HG02759 (cell line): ENCODE results near the gene CNTF.

Experiments
- ATAC-seq: cut with Tn5 transposase; IDR thresholded peaks from one replicate; pipeline ENCODE4 v1.9.1; 2021; ENCODE audit warnings: mild to moderate bottlenecking, moderate library complexity; ENCODE audit not compliant: unreplicated experiment

The CNTF gene

DNA sequence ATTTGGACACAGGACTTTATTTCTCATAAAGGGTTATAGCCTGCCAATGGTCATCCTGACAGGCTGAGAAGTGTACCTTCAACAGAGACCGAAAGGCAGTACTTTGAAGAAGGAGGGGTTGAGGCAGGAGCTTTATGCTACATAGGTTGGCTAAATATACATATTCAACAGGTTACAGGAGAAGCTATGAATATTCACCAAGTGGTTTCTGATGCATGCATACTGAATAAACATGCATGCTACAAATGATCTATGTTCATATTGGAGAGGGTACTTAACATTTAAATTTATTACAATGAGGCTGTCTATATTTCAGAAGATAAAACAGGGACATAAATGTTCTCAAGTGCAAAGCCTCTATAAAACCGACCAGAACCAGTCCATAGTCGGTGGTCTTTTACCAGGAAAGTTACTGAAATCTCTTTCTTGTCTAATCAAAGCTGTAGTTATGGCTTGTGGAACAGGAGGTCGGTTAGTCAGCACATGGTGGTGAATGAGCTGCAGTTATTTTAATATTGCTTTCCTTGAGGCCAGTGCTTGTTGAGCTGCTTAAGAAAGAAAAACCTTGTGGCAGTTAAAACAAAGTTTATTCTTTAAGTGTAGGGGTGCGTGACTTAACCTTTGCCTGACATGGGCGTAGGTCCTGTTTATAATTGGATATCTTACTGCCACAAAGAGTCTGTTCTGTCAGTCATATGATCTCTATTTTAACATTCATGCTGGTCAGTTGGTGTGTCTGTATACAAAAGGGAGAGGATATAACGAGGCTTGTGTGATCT lies 19.5 kb downstream of the CNTF start:
- no peak for ATAC-seq

DNA sequence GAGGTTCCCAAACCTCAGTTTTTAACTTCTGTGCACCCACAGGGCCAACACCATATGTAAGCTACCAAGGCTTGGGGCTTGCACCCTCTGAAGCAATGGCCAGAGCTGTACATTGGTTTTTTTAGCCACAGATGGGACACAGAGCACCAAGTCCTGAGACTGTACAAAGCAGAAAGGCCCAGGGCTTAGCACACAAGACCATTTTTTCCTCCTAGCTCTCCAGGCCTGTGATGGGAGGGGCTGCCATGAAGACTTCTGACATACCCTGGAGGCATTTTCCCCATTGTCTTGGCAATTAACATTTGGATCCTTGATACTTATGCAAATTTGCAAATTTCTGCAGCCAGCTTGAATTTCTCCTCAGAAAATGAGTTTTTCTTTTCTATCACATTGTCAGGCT lies 23.4 kb downstream of the CNTF start:
- no peak for ATAC-seq

GRCh38 chr11:58647141-58647699 lies 24.8 kb downstream of the CNTF start:
- peak; percentile 90 for ATAC-seq

DNA sequence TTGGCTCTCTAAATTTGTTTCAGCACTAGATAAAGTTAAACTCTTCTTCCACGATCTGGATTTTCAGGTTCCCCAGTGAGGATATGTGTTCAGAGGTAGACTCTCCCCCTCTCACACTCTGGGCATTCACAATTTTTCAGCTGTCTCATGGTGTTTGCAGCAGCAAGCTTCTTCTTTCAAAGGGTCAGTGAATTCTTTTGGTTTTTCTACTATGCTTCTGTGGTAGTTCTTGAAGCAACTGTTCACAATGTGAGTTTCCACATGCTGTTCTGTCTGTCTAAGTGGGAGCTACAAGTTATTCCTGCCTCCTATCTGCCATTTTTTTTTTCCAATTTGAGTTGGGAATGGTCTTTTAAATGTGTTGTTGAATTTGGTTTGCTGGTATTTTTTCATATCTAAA lies 25.4 kb downstream of the CNTF start:
- ATAC-seq: no peak

DNA sequence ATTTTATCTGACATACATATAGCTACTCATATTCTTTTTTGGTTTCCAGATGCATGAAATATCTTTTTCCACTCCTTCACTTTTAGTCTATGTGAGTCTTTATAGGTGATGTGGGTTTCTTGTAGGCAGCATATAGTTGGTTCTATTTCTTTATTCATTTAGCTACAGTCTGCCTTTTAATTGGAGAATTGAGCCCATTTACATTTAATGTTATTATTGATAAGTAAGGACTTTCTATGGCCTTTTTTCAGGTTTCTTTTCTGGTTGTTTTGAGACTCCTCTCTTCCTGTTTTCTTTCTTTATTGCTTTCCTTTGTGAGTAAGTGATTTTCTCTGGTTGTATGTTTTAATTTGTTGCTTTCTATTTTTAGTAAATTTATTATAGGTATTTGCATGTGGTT lies 27.2 kb downstream of the CNTF start:
- ATAC-seq: no peak

GRCh38 chr11:58650496-58650895 lies 28.0 kb downstream of the CNTF start:
- no peak for ATAC-seq

GRCh38 chr11:58652726-58653280 lies 30.3 kb downstream of the CNTF start:
- no peak for ATAC-seq

DNA sequence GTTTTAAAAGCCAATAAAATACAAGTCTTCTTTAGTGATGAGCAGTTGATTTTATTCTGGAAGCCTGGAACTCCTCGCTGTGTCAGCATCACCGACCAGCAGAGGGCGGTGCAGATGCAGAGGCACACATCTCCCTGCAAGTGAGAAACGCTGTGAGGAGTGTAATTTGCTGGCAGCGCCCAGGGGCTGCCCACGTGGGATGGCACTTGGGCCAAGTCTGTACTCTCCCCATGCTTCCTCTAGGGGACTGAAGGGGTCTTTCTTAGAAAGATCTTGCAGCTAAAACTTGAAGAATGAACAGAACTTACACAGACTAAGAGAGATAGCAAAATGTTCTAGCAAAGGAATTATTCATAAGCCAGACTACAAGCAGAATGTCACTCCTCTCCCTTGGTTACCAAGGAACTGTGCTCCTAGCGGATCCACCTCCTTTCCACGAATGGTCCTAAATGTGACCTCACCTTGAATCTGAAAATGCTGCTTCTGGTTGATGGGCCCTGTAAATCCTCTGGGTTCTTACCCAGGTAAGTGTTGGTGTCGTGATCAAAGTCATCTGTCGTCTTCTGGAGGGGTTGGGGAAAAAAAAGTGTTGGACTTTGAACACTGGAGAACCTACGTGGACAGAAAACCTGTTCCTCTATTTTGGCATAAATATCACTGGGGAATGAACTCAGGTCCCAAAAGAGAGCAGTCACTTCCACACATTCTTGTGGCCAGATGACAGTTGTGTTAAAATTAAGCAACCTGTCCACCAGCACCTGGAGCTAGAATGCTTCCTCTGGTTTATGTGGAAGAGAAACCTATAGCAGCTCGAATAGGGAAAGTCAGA lies 31.8 kb downstream of the CNTF start:
- peak; percentile 97 for ATAC-seq

- no peak for ATAC-seq
Measured at GRCh38 chr11:58654908-58655296, 32.4 kb downstream of the CNTF start.

- no peak for ATAC-seq
Measured at GRCh38 chr11:58656348-58656747, 33.9 kb downstream of the CNTF start.

GRCh38 chr11:58658623-58659022 lies 36.2 kb downstream of the CNTF start:
- no peak for ATAC-seq

DNA sequence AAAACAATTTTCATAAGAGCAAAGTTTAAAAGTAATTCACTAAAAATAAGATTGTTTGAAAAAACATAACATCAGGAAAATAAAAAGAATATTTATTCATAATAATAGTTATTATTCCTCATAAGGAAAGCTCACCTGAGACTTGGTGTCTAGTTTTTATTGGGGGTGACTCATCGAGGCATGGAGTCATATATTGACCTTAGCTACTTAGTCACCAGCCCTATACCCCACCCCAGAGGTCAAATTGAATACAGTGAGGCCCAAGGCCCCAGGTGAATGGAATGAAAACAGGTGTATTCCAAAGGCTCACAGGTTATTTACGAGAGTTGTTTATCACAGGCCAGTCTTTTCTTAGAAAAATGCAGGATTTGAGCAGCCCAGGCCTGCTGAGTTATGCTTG lies 36.9 kb downstream of the CNTF start:
- ATAC-seq: no peak

GRCh38 chr11:58659910-58660570 lies 37.6 kb downstream of the CNTF start:
- ATAC-seq: no peak

GRCh38 chr11:58671983-58672633 lies 49.6 kb downstream of the CNTF start:
- ATAC-seq: no peak

- ATAC-seq: no peak
Measured at GRCh38 chr11:58674609-58675008, 52.1 kb downstream of the CNTF start.
